Middle frontal gyrus (tissue), 1 donor: ENCODE data around the gene URB2.
"Not testable (repeated sequence)": the region's sequence is repeated elsewhere in the genome, so short reads cannot be mapped to it uniquely, and the experiment has no call there.

ENCODE experiments used
- DNase-seq: peaks from one replicate; pipeline ENCODE4 v3.0.0-alpha.2; 2015; ENCODE audit warnings: low spot score; ENCODE audit errors: extremely low spot score

Gene URB2

DNA sequence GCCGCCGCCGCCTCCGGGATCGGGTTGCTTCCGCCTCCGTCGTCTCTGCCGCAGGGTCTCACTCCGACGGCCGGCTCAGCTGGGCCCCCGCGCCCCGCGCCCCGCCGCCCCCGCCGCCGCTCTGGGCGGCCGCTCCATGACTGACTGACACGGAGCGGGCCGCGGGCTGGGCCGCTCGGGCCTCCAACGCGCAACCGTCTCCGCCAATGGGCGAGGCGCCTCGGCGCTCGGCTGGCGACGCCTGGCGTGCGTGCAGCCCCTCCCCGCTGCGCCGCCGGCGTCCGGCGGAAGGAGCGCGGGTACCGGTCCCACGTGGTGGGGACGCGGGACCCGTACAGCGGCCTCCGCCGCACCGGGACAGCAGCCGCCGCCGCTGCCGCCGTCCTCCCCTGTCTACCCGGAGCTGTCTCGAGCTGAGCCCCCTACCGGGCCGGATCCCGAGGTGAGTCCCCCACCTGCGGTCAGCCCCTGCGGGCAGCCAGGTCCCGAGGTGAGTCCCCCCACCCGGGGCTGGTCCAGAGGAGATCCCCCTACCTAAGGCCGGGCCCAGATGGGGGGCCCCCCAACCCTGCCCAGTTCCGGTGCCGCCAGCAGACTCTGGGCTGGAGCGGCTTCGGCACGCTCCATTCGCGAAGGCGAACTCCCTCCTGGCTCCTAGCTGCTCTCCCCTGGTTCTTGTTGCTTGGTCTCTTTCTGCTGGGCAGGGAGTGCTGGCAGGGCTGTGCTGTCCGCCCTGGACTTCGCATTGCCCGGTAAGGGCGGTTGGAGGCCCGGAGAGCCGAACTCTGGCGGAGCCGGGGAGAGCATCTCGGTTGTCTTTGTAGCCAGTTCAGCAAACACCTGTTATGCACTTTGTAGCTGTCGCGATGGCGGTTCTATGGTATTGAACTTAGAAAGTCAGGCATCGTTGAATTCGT, at the start of gene URB2, which contains the start of gene TAF5L:
Gene URB2, plus strand, starts transcription at position 333 of the 917 bp plus-strand sequence. CDS start 1,387 bp downstream, outside the sequence.
Gene TAF5L, minus strand, starts transcription at position 208 of the 917 bp plus-strand sequence. CDS start 11,640 bp downstream, outside the sequence.
- DNase-seq = peak; percentile 87

- DNase-seq = no peak
Measured at GRCh38 chr1:229578168-229579058, 47.6 kb upstream of the URB2 start.

GRCh38 chr1:229579059-229579673, 46.9 kb upstream of the URB2 start:
- peak; percentile 72 for DNase-seq

DNA sequence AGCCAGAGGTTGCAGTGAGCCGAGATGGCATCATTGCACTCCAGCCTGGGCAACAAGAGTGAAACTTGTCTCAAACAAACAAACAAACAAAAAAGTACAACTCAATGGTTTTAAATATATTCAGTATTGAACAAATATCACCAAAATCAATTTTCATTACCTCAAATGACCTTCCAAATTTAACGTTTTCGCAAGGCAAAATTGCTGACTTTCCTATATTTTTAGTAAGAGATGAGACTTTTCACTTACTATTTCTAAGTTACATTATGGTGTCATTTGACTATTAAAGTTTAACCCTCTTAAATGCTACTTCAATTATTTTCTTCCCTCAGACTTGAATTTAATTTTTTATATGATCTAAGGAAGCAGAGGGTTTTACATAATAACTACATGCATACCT, 44.6 kb upstream of the URB2 start:
- DNase-seq = no peak

GRCh38 chr1:229582011-229582694, 43.9 kb upstream of the URB2 start:
- DNase-seq = no peak

DNA sequence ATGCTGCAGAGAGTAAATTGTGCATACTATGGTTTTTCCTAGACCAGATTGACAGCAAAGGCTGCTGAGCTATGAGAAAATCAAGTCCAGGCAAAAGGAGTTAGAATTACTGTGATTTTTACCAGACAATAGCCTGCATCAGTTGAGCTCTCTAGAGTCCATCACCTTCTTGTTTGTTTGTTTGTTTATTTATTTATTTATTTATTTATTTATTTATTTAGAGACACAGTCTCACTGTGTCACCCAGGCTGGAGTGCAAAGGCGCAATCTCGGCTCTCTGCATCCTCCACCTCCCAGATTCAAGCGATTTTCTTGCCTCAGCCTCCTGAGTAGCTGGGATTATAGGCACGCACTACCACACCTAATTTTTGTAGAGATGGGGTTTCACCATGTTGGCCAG, 43.3 kb upstream of the URB2 start:
- DNase-seq = no peak

DNA sequence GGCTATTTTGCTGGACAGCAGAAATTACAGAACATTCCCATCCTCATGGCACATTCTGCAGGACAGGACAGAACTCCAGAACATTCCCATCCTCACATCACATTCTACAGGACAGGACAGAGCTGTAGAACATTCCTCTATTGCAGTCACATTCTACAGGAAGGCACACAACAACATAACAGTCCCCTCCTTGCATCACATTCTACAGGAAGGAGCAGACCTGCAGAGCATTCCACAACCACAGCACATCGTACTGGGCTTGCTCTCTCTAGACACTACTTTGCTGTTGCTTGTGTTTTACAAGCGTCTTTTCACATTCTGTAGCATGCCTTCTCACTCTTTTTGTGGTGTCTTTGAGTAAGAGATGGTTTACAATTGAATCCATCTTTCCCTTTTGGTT, 40.7 kb upstream of the URB2 start:
- DNase-seq = no peak

DNA sequence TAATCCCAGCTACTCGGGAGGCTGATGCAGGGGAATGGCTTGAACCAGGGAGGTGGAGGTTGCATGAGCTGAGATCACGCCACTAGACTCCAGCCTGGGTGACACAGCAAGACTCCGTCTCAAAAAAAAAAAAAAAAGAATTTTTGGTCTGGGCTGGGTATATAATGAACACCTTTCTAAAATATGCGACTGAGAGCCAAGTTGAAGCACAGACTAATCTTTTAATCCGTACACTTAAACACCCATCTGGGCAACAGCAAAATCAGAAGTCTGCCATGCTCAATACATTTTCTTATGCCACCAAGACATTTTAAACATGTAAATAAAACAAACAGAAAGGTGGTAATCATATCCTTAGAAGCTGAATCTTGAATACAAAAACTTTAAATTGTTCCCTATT, 35.9 kb upstream of the URB2 start:
- DNase-seq = no peak

DNA sequence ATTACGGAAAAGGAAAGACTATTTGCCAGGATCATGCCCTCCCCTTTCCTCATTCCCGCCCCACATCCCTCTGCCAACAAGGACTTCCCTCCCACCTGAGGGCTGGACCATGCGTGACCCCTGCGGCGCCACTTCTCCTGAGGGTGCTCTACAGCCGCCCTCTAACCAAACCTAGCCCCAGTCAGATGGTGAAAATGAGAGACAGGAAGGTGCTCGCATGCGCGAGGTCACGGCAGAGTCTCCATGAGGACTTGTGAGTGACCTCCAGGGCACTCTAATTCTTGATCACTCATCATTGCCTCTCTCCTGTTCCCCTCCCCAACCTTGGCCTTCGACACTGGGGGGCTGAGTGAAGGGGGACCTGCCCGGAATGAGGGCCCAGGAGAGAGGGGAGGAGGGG, 32.2 kb upstream of the URB2 start:
- DNase-seq = no peak

DNA sequence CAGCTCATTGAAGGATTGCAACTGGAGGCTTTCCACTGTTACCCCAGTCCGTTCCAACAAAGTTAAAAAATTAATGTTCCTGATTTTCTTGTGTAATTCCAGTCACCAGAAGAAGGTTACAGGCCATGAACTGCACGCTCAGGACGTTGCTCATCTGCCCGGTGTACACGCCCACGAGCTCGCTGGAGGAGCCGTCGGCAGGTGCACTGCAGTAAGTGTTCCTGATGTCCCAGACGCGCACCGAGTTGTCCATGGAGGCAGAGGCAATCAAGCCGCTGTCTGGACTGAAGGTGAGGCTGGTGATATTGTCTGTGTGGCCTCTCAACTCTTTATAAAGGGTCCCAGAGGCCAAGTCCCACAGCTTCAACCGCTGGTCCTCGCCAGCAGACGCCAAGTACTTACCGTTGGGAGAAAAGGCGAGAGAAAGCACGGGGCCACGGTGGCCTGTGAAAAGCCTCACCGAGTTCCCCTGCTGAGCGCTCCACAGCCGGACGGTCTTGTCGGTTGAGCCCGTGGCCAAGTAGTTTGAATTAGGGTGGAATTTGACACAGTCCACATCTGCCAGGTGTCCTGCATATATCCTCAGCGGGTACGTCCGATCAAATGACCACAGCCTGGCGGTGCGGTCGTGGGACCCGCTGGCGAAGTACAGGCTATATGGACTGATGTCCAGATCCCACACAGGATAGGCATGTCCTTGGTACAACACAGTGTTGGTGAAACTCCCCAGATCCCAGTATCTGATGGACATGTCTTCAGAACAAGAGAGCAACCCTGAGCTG, 31.6 kb upstream of the URB2 start:
- no peak for DNase-seq

- DNase-seq = not testable (repeated sequence)
Measured at GRCh38 chr1:229595876-229596275, 30.2 kb upstream of the URB2 start.

DNA sequence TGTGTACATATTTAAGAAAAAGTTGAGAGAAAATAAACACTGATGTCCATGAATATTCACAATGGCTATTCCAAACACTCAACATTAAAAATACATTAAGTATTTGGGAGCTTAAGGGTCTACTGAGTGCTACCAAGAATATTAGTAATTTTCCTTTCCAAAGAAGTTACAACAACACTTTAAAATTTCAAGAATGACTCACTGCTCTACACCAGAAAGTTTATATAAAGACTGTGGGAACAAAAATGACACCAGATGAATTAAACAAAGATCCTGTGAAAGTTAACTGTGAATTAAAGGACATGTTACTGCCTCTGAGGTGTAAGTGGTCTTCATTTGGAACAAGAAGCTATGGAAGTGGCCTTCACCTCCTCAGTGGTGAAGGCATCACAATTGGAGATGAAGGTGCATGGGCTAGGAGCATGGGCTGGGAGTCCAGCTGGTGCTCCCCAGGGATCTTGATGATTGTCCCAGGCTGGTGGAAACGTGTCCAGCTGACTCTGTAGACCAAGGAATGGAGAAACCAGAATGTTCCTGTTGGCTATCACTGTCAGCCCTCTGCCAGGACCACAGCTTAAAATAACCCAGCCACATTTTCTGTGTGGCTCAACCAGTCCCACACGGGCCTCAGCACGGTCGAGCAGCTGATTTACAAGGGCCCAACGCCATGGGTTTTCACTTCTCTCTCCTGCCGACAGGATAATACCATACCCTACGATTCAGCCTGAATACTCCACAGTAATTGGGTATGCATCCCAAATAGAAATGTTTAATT, 28.9 kb upstream of the URB2 start:
- no peak for DNase-seq

DNA sequence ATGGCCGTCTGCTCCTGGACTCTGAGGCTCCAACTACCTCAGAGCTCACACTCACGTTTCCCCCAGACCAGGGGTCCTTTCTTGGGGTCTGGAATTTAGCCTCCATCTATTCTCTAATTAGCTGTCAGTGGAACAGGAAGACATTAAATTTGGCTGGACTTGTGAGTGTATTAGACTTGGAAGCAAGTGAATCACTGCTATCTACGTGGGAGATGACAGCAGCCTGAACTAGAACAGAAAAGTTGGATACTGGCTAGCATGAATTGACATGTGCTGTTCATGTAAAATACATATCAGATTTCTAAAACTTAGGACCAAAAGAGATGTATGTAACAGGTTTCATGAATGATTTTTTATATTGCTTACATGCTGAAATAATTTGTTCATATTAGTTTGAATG, 28.2 kb upstream of the URB2 start:
- no peak for DNase-seq

DNA sequence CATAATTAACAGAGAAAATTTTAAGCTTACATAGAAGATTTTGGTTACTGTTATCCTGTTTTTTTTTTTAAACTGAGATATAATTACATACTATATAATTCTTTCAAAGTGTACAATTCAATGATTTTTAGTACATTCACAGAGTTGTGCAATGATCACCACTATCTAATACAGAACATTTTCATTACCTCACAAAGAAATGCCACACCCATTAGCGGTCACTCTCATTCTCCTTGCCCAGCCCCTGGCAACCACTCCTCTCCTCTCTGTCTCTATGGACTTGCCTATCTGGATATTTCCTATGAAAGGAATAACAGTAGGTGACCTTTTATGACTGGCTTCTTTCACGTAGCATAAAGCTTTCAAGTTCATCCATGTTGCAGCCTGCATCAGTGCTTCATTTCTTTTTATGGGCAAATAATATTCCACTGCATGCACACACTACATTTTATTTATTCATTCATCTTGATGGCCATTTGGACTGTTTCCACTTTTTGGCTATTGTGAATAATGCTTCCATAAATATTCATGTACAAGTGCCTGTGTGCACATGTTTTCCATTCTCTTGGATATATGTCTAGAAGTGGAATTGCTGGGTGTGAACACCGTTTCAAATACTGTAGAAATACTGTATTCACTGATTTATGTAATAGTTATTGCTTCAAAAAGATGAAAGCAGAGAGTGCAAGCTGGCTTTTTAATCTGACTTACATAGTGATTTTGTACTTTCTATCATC, 26.7 kb upstream of the URB2 start:
- no peak for DNase-seq

GRCh38 chr1:229600229-229600628, 25.8 kb upstream of the URB2 start:
- no peak for DNase-seq

GRCh38 chr1:229603371-229604005, 22.6 kb upstream of the URB2 start:
- DNase-seq = no peak

DNA sequence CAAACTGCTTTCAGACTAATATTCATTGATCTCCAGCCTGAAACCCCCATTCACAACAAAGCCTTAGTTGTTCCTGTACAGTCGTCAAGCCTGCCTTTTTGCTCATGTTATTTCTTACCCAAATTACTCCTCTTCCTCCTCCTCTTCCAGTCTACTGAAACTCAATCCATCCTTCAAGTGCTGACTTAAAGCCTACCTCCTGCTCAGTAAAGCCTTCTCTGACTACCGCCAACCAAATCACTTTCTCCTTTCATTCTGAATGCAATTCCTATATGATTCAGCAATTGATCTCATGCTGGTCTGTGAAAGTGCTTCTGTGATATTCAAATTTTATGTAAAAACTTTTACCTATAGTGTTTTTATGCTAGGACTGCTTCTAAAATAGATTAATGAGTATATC, 18.7 kb upstream of the URB2 start:
- no peak for DNase-seq

DNA sequence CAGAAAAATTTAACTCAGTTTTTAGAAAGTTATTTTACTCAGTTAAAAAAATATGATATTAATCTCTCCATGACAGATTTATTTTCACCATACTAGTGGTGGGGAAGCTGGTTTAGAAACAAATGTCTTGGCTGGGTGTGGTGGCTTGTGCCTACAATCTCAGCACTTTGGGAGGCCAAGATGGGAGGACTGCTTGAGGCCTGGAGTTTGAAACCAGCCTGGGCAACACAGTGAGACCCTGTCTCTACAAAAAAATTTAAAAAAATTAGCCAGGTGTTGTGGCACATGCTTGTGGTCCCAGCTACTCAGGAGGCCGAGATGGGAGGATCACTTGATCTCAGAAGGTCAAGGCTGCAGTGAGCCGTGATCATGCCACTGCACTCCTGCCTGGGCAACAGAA, 17.5 kb upstream of the URB2 start:
- no peak for DNase-seq
